ENCODE measurements around the gene AGFG1. TPM values are rescaled to one million over a fixed set of nuclear protein-coding genes. Genes with fewer than 3 reads are reported as not detected.

The AGFG1 gene
- total RNA-seq, 2 donors from 2014 or later: 98.2 to 131 TPM

Other genes starting within 250 kb of the AGFG1 start
- gene MFF, start 146.9 kb upstream of the AGFG1 start, total RNA-seq: 10 to 100 TPM; 80.6 to 88.7 TPM
- gene TM4SF20, start 92.8 kb upstream of the AGFG1 start, total RNA-seq: not detected
- gene SCYGR1, start 84.2 kb upstream of the AGFG1 start, total RNA-seq: not detected
- not detected for gene SCYGR2, start 126.7 kb downstream of the AGFG1 start, total RNA-seq
- not detected for gene SCYGR3, start 142.7 kb downstream of the AGFG1 start, total RNA-seq
- not detected for gene SCYGR4, start 145.3 kb downstream of the AGFG1 start, total RNA-seq
- not detected for gene SCYGR5, start 194.6 kb downstream of the AGFG1 start, total RNA-seq
- not detected for gene SLC19A3, start 245.9 kb downstream of the AGFG1 start, total RNA-seq